Measurements from ENCODE around the gene STK32A. TPM values are rescaled to one million over a fixed set of nuclear protein-coding genes. Genes with fewer than 3 reads are reported as not detected.

Gene STK32A
- total RNA-seq, 2 donors from 2014 or later: 6.6 to 9.1 TPM

DNA sequence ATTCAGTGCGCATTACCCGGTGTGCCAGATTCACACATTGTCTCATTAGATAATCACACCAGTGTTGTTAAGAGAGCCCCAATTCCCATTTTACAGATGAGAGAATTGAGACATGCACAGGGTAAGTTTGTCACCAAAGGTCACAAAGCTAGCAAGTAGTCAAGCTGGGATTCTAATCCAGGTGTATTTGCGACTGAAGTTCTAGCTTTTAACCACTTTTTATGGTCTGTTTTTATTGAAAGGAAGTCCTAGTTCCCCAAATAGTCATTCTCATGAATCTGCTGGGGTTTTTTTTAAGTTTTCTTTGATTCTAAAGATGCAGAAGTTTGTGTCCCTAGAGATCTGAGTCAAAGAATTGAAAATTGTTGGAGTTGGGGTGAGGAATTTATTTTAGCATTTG is 138.5 kb downstream of the STK32A start:
- ATAC-seq: no peak
- intact Hi-C loops (cut with DNase I): no loop called here
- Histone ChIP-seq H3K9me3 (no peaks in the 10 kb centered on the region), H3K27ac (no peak overlapping the region), H3K27me3 (no peaks in the 10 kb centered on the region), H3K36me3 (replicated peaks in 1 of 2; ENCODE audit: insufficient read depth in 1 of 2, low read depth in 2 of 2) (no peaks in the 10 kb centered on the region), H3K4me3 (no peak overlapping the region), H3K4me1 (no peaks in the 10 kb centered on the region)
- no peak for TF ChIP-seq POLR2A (IDR thresholded peaks at IDR 0.05)
- TF ChIP-seq, protein P1, sequence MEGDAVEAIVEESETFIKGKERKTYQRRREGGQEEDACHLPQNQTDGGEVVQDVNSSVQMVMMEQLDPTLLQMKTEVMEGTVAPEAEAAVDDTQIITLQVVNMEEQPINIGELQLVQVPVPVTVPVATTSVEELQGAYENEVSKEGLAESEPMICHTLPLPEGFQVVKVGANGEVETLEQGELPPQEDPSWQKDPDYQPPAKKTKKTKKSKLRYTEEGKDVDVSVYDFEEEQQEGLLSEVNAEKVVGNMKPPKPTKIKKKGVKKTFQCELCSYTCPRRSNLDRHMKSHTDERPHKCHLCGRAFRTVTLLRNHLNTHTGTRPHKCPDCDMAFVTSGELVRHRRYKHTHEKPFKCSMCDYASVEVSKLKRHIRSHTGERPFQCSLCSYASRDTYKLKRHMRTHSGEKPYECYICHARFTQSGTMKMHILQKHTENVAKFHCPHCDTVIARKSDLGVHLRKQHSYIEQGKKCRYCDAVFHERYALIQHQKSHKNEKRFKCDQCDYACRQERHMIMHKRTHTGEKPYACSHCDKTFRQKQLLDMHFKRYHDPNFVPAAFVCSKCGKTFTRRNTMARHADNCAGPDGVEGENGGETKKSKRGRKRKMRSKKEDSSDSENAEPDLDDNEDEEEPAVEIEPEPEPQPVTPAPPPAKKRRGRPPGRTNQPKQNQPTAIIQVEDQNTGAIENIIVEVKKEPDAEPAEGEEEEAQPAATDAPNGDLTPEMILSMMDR (IDR thresholded peaks at IDR 0.05): no peak
- WGBS, 2 donors: 92 to 97% methylated on average over 3 of the region's 3 CpGs
- no peak for DNase-seq

DNA sequence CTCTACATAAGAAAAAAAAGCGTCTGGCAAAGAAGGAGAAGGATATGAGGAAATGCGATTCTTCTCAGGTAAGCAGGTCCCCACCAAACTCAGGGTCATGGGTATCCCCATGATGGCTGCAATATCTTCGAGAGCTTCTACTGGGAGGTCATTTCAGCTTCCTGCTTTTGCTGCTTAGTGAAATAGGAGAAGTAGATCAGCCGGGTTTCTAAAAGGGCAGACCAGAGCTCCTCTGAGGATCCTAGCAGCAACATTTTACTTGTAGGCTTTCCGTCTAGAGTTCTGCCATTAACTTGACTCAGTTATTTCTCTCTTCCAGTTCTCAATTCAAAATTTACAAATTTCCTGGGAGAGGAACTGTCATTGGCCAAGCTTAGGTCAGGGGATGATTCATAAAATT is 140.3 kb downstream of the STK32A start:
- Histone ChIP-seq H3K27me3 (no peaks in the 10 kb centered on the region), H3K27ac (no peak overlapping the region), H3K9me3 (no peaks in the 10 kb centered on the region), H3K4me1 (no peaks in the 10 kb centered on the region), H3K4me3 (no peak overlapping the region), H3K36me3 (replicated peaks in 1 of 2; ENCODE audit: insufficient read depth in 1 of 2, low read depth in 2 of 2) (no peaks in the 10 kb centered on the region)
- no peak for ATAC-seq
- TF ChIP-seq, protein P1 (IDR thresholded peaks at IDR 0.05): no peak
- TF ChIP-seq POLR2A (IDR thresholded peaks at IDR 0.05): no peak
- WGBS, 2 donors: 85 to 89% methylated on average over 5 of the region's 5 CpGs
- intact Hi-C loops (cut with DNase I): no loop called here
- DNase-seq: no peak

DNA sequence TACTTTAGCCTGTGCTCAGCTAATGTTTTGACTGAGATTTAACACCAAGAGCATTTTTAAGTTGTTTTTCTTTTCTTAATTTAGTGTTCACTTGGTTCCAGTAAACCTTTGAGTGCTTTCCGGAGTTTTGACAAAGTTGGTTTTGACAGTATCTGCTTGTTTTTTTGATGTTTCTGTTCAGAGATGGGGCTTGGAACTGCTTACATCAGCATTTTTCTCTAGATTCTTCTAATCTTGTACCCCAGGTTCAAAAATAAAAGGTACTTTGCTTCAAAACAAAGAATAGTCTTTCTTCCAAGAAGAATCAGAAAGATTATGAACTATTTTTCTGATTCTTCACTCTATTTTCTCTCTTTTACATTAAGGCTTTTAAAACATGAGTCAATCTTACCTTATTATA is 142.9 kb downstream of the STK32A start:
- DNase-seq: no peak
- no peaks in the 10 kb centered on the region for H3K4me1 ChIP-seq
- no peaks in the 10 kb centered on the region for H3K9me3 ChIP-seq
- no peaks in the 10 kb centered on the region for H3K27me3 ChIP-seq
- no peak for TF ChIP-seq POLR2A (IDR thresholded peaks at IDR 0.05)
- TF ChIP-seq, protein P1 (IDR thresholded peaks at IDR 0.05): no peak
- no peak overlapping the region for H3K4me3 ChIP-seq
- 86 to 94% methylated on average over 1 of the region's 1 CpG for WGBS, 2 donors
- intact Hi-C loops (cut with DNase I): no loop called here
- no peak for ATAC-seq
- H3K27ac ChIP-seq: no peak overlapping the region
- H3K36me3 ChIP-seq (replicated peaks in 1 of 2; ENCODE audit: insufficient read depth in 1 of 2, low read depth in 2 of 2): no peaks in the 10 kb centered on the region

DNA sequence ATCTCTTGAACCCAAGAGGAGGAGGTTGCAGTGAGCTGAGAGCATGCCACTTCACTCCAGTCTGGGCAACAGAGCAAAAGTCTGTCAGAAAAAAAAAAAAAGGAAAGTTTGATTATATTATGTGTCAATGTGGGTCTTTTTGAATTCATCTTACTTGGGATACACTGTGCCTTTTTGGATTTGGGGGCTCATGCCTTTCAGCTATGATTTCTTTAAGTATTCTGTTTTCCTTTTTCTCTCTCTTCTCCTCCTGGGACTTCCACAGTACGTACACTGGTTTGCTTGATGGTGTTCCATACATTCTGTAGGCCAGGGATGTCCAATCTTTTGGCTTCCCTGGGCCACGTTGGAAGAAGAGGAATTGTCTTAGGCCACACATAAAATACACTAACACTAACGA is 146.7 kb downstream of the STK32A start:
- ATAC-seq: no peak
- 85 to 91% methylated on average over 3 of the region's 3 CpGs for WGBS, 2 donors
- Histone ChIP-seq H3K27ac (no peak overlapping the region), H3K36me3 (replicated peaks in 1 of 2; ENCODE audit: insufficient read depth in 1 of 2, low read depth in 2 of 2) (no peaks in the 10 kb centered on the region), H3K4me1 (no peaks in the 10 kb centered on the region), H3K27me3 (no peaks in the 10 kb centered on the region), H3K9me3 (no peaks in the 10 kb centered on the region), H3K4me3 (no peak overlapping the region)
- no peak for DNase-seq
- intact Hi-C loops (cut with DNase I): no loop called here
- no peak for TF ChIP-seq POLR2A (IDR thresholded peaks at IDR 0.05)
- TF ChIP-seq, protein P1 (IDR thresholded peaks at IDR 0.05): no peak

DNA sequence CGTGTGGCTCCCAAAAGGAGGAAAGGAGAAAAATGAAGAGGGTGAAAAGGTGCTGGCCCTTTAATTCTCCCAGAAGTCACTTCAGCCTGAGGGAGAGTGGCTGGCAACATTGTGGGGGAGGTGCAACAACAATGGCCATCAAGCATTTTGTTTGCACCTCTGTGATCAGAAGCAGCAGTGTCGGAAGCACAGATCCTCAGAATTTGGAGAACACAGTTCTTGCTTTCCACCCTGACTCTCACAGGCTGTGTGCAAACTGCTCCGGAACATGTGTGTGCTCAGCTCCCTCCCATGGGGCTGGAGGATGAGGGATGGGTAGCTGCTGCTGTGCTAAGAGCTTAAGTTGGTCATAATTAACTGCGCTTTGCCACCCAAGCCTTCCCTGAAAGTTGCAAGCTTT is 147.9 kb downstream of the STK32A start:
- no peaks in the 10 kb centered on the region for H3K4me1 ChIP-seq
- no peak for ATAC-seq
- H3K27ac ChIP-seq: no peak overlapping the region
- H3K36me3 ChIP-seq (replicated peaks in 1 of 2; ENCODE audit: insufficient read depth in 1 of 2, low read depth in 2 of 2): no peaks in the 10 kb centered on the region
- TF ChIP-seq POLR2A (IDR thresholded peaks at IDR 0.05): no peak
- TF ChIP-seq, protein P1 (IDR thresholded peaks at IDR 0.05): no peak
- H3K4me3 ChIP-seq: no peak overlapping the region
- intact Hi-C loops (cut with DNase I): no loop called here
- H3K9me3 ChIP-seq: no peaks in the 10 kb centered on the region
- no peaks in the 10 kb centered on the region for H3K27me3 ChIP-seq
- 83 to 86% methylated on average over 4 of the region's 4 CpGs for WGBS, 2 donors
- DNase-seq: no peak
